Hepatocyte (in vitro differentiated cells): Measurements from ENCODE around the gene RARA. TPM values are rescaled to one million over a fixed set of nuclear protein-coding genes. Genes with fewer than 3 reads are reported as not detected.
"Not testable (repeated sequence)": the region's sequence is repeated elsewhere in the genome, so short reads cannot be mapped to it uniquely, and the experiment has no call there.

Experiments used
- DNase-seq: peaks from one replicate; pipeline ENCODE4 v3.0.0-alpha.2; 2016; ENCODE audit warnings: low spot score
- H2AFZ ChIP-seq: fragments of 200-600 bp; sonication (generic); 2 replicates; pipeline ENCODE4 v1.6.0; 2016; ENCODE audit warnings: antibody characterized with exemption, mild to moderate bottlenecking
- H3K27ac ChIP-seq: fragments of 200-600 bp; sonication (generic); 2 replicates; pipeline ENCODE4 v1.5.1; 2016; ENCODE audit warnings: mild to moderate bottlenecking
- H3K27me3 ChIP-seq: fragments of 200-600 bp; sonication (generic); 2 replicates; pipeline ENCODE4 v1.6.1; 2016
- H3K36me3 ChIP-seq: fragments of 200-600 bp; sonication (generic); replicated peaks from 2 replicates; pipeline ENCODE4 v1.5.1; 2016; ENCODE audit warnings: low read depth; ENCODE audit not compliant: insufficient read depth
- H3K4me1 ChIP-seq: fragments of 200-600 bp; sonication (generic); 2 replicates; pipeline ENCODE4 v1.5.1; 2016; ENCODE audit warnings: mild to moderate bottlenecking, moderate library complexity; ENCODE audit not compliant: insufficient read depth
- H3K4me2 ChIP-seq: fragments of 200-600 bp; sonication (generic); 2 replicates; pipeline ENCODE4 v1.6.0; 2016
- H3K4me3 ChIP-seq: fragments of 200-600 bp; sonication (generic); 2 replicates; pipeline ENCODE4 v1.5.1; 2016; ENCODE audit warnings: mild to moderate bottlenecking
- H3K79me2 ChIP-seq: fragments of 200-600 bp; sonication (generic); 2 replicates; pipeline ENCODE4 v1.6.0; 2017; ENCODE audit warnings: mild to moderate bottlenecking
- H3K9me2 ChIP-seq: fragments of 200-600 bp; sonication (generic); replicated peaks from 2 replicates; pipeline ENCODE4 v1.6.0; 2017; ENCODE audit warnings: mild to moderate bottlenecking; ENCODE audit not compliant: insufficient read depth
- H3K9me3 ChIP-seq: fragments of 200-600 bp; sonication (generic); 2 replicates; pipeline ENCODE4 v1.5.1; 2016; ENCODE audit warnings: low read depth, mild to moderate bottlenecking
- H4K20me1 ChIP-seq: fragments of 200-600 bp; sonication (generic); 2 replicates; pipeline ENCODE4 v1.6.0; 2016; ENCODE audit warnings: mild to moderate bottlenecking; ENCODE audit not compliant: insufficient read depth, poor library complexity, severe bottlenecking
- EZH2 ChIP-seq: fragments of 200-600 bp; sonication (generic); IDR thresholded peaks from 2 replicates; pipeline ENCODE4 v1.6.1; 2016; ENCODE audit warnings: antibody characterized with exemption, mild to moderate bottlenecking, borderline replicate concordance
- EZH2phosphoT487 ChIP-seq: fragments of 200-600 bp; sonication (generic); IDR thresholded peaks from one replicate; pipeline ENCODE4 v1.6.1; 2018; ENCODE audit warnings: antibody characterized with exemption, mild to moderate bottlenecking, low read depth, moderate library complexity; ENCODE audit not compliant: unreplicated experiment, severe bottlenecking
- WGBS: methylation state at CpG from one replicate; pipeline ENCODE4 v1.1.6; 2016; ENCODE audit warnings: low lambda C conversion rate; ENCODE audit errors: missing lambda C conversion rate; 5-methylcytosine and 5-hydroxymethylcytosine counted together
- polyA plus RNA-seq: library from polyadenylated mRNA; unstranded; fragments of >200 nt; fragmentation: Nextera tagmentation; extraction: Ambion mirVana; gene quantifications from 2 replicates; pipeline ENCODE4 v1.2.1, GENCODE V29; 2016
- total RNA-seq: library from RNA; depleted of rRNA; stranded (reverse); fragments of >200 nt; gene quantifications from 2 replicates; pipeline ENCODE4 v1.2.3, GENCODE V29; 2014
- TF ChIP-seq, protein P1 (sequence below): fragments of 200-600 bp; sonication (generic); IDR thresholded peaks from 2 replicates; pipeline ENCODE4 v1.5.1; 2016; ENCODE audit warnings: antibody characterized with exemption, mild to moderate bottlenecking; ENCODE audit not compliant: poor library complexity

The RARA gene
- total and polyA plus RNA-seq, 2 experiments from 2014 or later = 30.0 to 33.1 TPM

DNA sequence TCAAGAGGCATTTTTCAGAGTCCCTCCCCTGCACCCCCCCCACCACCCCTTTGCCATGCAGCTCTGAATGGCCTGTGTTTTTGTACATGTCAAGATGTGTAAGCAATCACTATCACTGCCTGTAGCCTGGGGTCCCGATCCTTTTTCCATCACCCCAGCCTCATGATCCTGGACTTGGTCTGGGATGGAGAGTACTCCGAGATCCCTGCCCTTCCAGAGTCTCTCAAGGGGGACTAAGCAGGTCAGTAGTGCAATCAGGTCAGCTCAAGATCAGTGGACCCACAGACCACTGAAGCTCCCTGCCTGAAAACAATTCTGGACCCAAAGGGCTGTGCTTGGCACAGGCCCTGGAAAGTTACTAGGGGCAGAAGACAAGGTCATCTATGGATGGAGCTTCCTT is 63.1 kb downstream of the RARA start:
- Histone ChIP-seq H3K4me3 (no peak overlapping the region), H3K9me2 (no peaks in the 10 kb centered on the region), H3K79me2 (no peaks in the 10 kb centered on the region), H3K36me3 (no peaks in the 10 kb centered on the region), H3K27ac (no peak overlapping the region), H3K9me3 (no peaks in the 10 kb centered on the region), H2AFZ (no peak overlapping the region), H3K4me2 (no peak overlapping the region), H3K4me1 (no peaks in the 10 kb centered on the region), H3K27me3 (no peaks in the 10 kb centered on the region), H4K20me1 (no peaks in the 10 kb centered on the region)
- WGBS = 100% methylated on average over 2 of the region's 2 CpGs
- no peak for DNase-seq
- TF ChIP-seq, protein P1, sequence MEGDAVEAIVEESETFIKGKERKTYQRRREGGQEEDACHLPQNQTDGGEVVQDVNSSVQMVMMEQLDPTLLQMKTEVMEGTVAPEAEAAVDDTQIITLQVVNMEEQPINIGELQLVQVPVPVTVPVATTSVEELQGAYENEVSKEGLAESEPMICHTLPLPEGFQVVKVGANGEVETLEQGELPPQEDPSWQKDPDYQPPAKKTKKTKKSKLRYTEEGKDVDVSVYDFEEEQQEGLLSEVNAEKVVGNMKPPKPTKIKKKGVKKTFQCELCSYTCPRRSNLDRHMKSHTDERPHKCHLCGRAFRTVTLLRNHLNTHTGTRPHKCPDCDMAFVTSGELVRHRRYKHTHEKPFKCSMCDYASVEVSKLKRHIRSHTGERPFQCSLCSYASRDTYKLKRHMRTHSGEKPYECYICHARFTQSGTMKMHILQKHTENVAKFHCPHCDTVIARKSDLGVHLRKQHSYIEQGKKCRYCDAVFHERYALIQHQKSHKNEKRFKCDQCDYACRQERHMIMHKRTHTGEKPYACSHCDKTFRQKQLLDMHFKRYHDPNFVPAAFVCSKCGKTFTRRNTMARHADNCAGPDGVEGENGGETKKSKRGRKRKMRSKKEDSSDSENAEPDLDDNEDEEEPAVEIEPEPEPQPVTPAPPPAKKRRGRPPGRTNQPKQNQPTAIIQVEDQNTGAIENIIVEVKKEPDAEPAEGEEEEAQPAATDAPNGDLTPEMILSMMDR = no peak
- no peak for TF ChIP-seq EZH2phosphoT487
- TF ChIP-seq EZH2 = no peak

DNA sequence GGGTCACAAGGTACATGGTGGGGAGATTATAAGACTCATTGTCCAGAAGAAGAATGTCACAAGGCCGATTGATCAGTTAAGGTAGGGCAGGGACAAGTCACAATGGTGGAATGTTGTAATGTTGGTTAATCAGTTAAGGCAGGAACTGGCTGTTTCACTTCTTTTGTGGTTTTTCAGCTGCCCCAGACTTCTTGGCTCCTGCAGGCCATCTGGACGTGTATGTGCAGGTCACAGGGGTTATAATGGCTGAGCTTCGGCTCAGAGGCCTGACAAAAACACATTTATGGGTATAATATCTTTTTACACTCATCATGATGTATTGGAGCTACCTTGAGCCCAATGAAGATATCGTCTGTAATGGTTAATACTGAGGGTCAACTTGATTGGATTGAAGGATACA is 63.7 kb downstream of the RARA start:
- WGBS = 50% methylated on average over 4 of the region's 4 CpGs
- H3K36me3 ChIP-seq, H3K79me2 ChIP-seq, H3K4me1 ChIP-seq, H3K27ac ChIP-seq, H3K9me2 ChIP-seq, H3K4me2 ChIP-seq, H3K27me3 ChIP-seq, H2AFZ ChIP-seq, DNase-seq, H3K9me3 ChIP-seq, H4K20me1 ChIP-seq, H3K4me3 ChIP-seq: not testable (repeated sequence)

DNA sequence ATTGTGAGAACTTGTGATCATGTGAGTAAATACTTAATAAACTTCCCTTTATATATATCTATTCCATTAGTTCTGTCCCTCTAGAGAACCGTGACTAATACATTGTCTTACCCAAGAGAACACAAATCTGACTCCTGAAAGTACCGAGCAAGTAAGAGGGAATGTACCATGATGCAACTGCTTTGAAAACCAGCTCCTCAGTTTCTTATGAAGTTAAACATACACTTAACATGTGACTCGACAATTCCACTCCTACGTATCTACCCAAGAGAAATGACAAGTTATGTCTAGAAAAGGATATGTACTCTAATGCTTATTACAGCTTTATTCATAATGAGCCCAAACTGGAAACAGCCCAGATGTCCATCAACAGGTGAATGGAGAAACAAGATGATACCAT is 64.3 kb downstream of the RARA start:
- Histone ChIP-seq H3K27ac (no peak overlapping the region), H3K27me3 (no peaks in the 10 kb centered on the region), H3K4me1 (no peaks in the 10 kb centered on the region), H3K4me3 (no peak overlapping the region), H3K9me2 (no peaks in the 10 kb centered on the region), H3K9me3 (no peaks in the 10 kb centered on the region), H2AFZ (no peak overlapping the region), H4K20me1 (no peaks in the 10 kb centered on the region), H3K36me3 (no peaks in the 10 kb centered on the region), H3K79me2 (no peaks in the 10 kb centered on the region), H3K4me2 (no peak overlapping the region)
- DNase-seq = no peak
- TF ChIP-seq, protein P1 = no peak
- whole genome bisulfite sequencing = 84% methylated on average over 4 of the region's 4 CpGs

DNA sequence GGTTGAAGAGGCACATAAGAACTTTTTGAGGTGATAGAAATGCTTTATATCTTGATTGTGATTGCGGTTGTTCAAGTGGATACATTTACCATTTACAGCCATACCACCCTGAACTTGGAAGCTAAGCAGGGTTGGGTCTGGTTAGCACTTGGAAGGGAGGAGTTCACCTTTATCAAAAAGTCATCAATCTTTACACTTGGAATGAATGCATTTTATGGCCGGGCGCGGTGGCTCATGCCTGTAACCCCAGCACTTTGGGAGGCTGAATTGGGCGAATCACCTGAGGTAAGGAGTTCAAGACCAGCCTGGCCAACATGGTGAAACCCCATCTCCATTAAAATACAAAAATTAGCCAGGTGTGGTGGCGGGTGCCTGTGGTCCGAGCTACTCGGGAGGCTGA is 65.0 kb downstream of the RARA start:
- Histone ChIP-seq H3K4me3 (no peak overlapping the region), H3K27me3 (no peaks in the 10 kb centered on the region), H3K9me3 (no peaks in the 10 kb centered on the region), H4K20me1 (no peaks in the 10 kb centered on the region), H3K27ac (no peak overlapping the region), H2AFZ (no peak overlapping the region), H3K4me1 (no peaks in the 10 kb centered on the region), H3K9me2 (no peaks in the 10 kb centered on the region), H3K36me3 (no peaks in the 10 kb centered on the region), H3K4me2 (no peak overlapping the region), H3K79me2 (no peaks in the 10 kb centered on the region)
- no peak for DNase-seq
- no peak for TF ChIP-seq EZH2phosphoT487
- TF ChIP-seq EZH2 = no peak
- TF ChIP-seq, protein P1 = no peak
- WGBS = 89% methylated on average over 8 of the region's 8 CpGs
